Measurements from ENCODE around the gene CDH26.

DNA sequence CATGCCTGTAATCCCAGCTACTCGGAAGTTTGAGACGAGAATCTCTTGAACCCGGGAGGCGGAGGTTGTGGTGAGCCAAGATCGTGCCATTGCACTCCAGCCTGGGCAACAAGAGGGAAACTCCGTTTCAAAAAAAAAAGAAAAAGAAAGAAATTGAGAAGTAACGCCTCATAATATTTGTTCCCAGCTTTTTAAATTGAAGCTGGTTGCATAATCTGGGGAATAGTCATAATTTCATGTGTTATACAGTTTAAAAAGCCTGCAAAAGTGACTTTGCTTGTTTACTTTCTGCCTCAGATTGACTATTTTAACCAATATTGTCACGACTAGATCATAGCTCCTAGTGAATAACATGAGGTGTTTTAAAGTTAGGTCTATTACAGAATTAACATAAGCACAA, 10.8 kb upstream of the CDH26 start:
- TF ChIP-seq, protein P1, sequence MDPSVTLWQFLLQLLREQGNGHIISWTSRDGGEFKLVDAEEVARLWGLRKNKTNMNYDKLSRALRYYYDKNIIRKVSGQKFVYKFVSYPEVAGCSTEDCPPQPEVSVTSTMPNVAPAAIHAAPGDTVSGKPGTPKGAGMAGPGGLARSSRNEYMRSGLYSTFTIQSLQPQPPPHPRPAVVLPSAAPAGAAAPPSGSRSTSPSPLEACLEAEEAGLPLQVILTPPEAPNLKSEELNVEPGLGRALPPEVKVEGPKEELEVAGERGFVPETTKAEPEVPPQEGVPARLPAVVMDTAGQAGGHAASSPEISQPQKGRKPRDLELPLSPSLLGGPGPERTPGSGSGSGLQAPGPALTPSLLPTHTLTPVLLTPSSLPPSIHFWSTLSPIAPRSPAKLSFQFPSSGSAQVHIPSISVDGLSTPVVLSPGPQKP (IDR thresholded peaks at IDR 0.05; ENCODE audit: low read depth, low read length) = no peak
- no peak for TF ChIP-seq TARDBP (IDR thresholded peaks at IDR 0.05; ENCODE audit: borderline replicate concordance)
